Peyer's patch (tissue), 4 donors: ENCODE measurements around the gene DDC.
A peak's percentile ranks its signal among the peaks of the same experiment; 100 is the strongest.

Experiments used
- POLR2A ChIP-seq, 2 donors: fragments of 450-650 bp; IDR thresholded peaks; one replicate each; pipeline ENCODE4 v1.5.1; 2017; ENCODE audit warnings: antibody characterized with exemption in 2 of 2, mild to moderate bottlenecking in 2 of 2, moderate library complexity in 2 of 2
- TF ChIP-seq, protein P1 (sequence below), 6 experiments: fragments of 450-650 bp in 4 of 6; fragments of 200-600 bp in 2 of 6; sonication (generic) in 1 of 6; IDR thresholded peaks; one replicate each; pipeline ENCODE4 v1.5.1; 2017 to 2019; ENCODE audit warnings: antibody characterized with exemption in 6 of 6, mild to moderate bottlenecking in 3 of 6, moderate library complexity in 1 of 6

DNA sequence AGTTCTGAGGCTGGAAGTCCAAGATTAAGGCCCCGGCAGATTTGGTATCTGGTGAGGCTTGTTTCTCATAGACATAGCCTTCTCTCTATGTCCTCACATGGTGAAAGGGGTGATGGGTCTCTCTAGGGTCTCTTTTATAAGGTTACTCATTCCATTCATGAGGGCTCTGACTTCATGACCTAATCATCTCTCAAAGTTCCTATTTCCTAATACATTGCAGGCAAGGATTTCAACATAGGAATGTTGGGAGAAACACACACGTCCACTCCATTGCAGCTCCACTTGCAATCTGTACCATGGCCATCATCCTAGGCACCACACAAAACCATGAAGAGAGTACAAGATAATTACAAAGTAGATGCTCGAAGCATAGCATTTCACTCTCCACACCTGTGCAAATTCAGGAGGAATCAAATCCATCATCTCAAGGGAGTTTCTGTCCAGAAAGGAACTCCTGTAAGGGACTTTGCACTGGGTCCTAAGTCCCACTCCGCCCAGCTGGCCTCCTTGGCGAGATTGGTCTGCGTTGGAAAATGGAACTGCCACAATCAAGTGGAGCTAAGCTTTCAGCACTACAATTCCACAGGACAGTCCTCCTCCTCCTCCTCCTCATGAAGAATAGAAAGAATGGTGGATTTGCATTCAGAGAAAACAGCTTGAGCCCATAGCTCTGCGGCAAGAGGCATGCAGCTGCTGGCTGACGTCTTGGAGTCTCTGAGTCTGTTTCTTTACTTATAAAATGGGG lies 8.8 kb downstream of the DDC start:
- TF ChIP-seq, protein P1, sequence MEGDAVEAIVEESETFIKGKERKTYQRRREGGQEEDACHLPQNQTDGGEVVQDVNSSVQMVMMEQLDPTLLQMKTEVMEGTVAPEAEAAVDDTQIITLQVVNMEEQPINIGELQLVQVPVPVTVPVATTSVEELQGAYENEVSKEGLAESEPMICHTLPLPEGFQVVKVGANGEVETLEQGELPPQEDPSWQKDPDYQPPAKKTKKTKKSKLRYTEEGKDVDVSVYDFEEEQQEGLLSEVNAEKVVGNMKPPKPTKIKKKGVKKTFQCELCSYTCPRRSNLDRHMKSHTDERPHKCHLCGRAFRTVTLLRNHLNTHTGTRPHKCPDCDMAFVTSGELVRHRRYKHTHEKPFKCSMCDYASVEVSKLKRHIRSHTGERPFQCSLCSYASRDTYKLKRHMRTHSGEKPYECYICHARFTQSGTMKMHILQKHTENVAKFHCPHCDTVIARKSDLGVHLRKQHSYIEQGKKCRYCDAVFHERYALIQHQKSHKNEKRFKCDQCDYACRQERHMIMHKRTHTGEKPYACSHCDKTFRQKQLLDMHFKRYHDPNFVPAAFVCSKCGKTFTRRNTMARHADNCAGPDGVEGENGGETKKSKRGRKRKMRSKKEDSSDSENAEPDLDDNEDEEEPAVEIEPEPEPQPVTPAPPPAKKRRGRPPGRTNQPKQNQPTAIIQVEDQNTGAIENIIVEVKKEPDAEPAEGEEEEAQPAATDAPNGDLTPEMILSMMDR (IDR thresholded peaks at IDR 0.05), result peak in 3 of 6 experiments; percentile 27 to 31 (median 28)
- no peak for TF ChIP-seq POLR2A (IDR thresholded peaks at IDR 0.05)
